NCI-H2107 (cell line): Measurements from ENCODE around the gene LIG1.
"Not testable (repeated sequence)": the region's sequence is repeated elsewhere in the genome, so short reads cannot be mapped to it uniquely, and the experiment has no call there.

Experiments used
- DNase-seq: peaks from one replicate; lab custom pipeline; 2025; lab: John Stamatoyannopoulos, UW

Gene LIG1

DNA sequence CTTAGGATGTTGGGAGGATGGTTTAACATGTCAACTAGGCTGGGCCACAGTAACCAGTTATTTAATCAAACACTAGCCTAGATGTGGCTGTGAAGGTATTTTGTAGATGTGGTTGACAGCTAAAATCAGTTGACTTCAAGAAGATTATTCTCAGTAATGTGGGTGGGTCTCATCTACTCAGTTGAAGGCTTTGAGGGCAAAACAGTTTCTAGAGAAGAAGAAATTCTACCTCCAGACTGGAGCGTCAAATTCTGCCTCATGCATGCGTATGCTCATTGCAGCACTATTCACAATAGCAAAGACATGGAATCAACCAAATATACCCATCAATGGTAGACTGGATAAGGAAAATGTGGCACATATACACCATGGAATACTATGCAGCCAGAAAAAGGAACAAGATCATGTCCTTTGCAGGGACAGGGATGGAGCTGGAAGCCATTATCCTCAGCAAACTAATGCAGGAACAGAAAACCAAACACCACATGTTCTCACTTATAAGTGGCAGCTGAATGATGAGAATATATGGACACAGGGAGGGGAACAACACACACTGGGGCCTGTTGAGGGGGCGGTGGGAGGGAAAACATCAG is 99.9 kb downstream of the LIG1 start:
- not testable (repeated sequence) for DNase-seq

DNA sequence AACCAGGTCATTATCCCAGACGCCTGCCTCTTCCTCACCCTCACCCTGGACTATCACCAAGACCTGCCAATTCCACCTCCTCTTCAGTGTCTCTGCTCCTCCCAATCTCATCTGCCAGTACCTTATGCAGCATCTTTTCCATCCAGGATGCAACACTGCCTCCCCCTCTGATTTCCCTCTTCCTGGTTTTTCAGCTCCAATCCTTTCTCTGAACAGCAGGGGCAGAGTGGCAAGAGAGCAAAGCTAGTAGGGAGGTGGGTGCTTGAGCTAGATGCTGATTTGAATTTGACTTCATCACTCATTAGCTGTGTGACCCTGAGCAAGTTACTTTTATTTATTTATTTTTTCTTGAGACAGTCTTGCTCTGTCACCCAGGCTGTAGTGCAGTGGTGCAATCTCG is 100.7 kb downstream of the LIG1 start:
- DNase-seq = no peak
